Activated CD8-positive, alpha-beta memory T cell treated with anti-CD3 and anti-CD28 coated beads, Interleukin-2, amount 50 U/mL, for 4 hours (primary cell): ENCODE data around the gene ADAM19.

Source experiments
- DNase-seq: peaks from one replicate; pipeline ENCODE4 v3.0.0-alpha.2; 2020

Gene ADAM19

GRCh38 chr5:157540707-157541446 is 34.7 kb downstream of the ADAM19 start:
- DNase-seq = no peak

GRCh38 chr5:157540124-157540523 is 35.5 kb downstream of the ADAM19 start:
- DNase-seq = no peak

- DNase-seq = no peak
Observed at GRCh38 chr5:157539503-157540022, 36.0 kb downstream of the ADAM19 start.

GRCh38 chr5:157538311-157538710 is 37.3 kb downstream of the ADAM19 start:
- DNase-seq = no peak

GRCh38 chr5:157535042-157535865 is 40.3 kb downstream of the ADAM19 start:
- DNase-seq = no peak

GRCh38 chr5:157533011-157533481 is 42.5 kb downstream of the ADAM19 start:
- no peak for DNase-seq

- DNase-seq = no peak
Observed at GRCh38 chr5:157532022-157532421, 43.6 kb downstream of the ADAM19 start.

- DNase-seq = no peak
Observed at GRCh38 chr5:157530226-157530972, 45.2 kb downstream of the ADAM19 start.

- DNase-seq = no peak
Observed at GRCh38 chr5:157529002-157529401, 46.6 kb downstream of the ADAM19 start.

- DNase-seq = no peak
Observed at GRCh38 chr5:157528036-157528632, 47.4 kb downstream of the ADAM19 start.

GRCh38 chr5:157524887-157525286 is 50.7 kb downstream of the ADAM19 start:
- DNase-seq = no peak

GRCh38 chr5:157523976-157524375 is 51.6 kb downstream of the ADAM19 start:
- no peak for DNase-seq

GRCh38 chr5:157521704-157522029 is 53.9 kb downstream of the ADAM19 start:
- no peak for DNase-seq

- no peak for DNase-seq
Observed at GRCh38 chr5:157520911-157521703, 54.5 kb downstream of the ADAM19 start.

- DNase-seq = no peak
Observed at GRCh38 chr5:157519579-157520253, 55.9 kb downstream of the ADAM19 start.

- no peak for DNase-seq
Observed at GRCh38 chr5:157518963-157519362, 56.6 kb downstream of the ADAM19 start.

- no peak for DNase-seq
Observed at GRCh38 chr5:157516626-157517325, 58.8 kb downstream of the ADAM19 start.

- no peak for DNase-seq
Observed at GRCh38 chr5:157516006-157516405, 59.6 kb downstream of the ADAM19 start.

GRCh38 chr5:157514974-157515373 is 60.6 kb downstream of the ADAM19 start:
- no peak for DNase-seq

- DNase-seq = no peak
Observed at GRCh38 chr5:157513182-157513581, 62.4 kb downstream of the ADAM19 start.
